GM19035 (cell line): ENCODE data around the gene NLRP4.

Experiments
- ATAC-seq: cut with Tn5 transposase; IDR thresholded peaks from one replicate; pipeline ENCODE4 v1.9.1; 2021; ENCODE audit not compliant: unreplicated experiment

NLRP4 gene, protein sequence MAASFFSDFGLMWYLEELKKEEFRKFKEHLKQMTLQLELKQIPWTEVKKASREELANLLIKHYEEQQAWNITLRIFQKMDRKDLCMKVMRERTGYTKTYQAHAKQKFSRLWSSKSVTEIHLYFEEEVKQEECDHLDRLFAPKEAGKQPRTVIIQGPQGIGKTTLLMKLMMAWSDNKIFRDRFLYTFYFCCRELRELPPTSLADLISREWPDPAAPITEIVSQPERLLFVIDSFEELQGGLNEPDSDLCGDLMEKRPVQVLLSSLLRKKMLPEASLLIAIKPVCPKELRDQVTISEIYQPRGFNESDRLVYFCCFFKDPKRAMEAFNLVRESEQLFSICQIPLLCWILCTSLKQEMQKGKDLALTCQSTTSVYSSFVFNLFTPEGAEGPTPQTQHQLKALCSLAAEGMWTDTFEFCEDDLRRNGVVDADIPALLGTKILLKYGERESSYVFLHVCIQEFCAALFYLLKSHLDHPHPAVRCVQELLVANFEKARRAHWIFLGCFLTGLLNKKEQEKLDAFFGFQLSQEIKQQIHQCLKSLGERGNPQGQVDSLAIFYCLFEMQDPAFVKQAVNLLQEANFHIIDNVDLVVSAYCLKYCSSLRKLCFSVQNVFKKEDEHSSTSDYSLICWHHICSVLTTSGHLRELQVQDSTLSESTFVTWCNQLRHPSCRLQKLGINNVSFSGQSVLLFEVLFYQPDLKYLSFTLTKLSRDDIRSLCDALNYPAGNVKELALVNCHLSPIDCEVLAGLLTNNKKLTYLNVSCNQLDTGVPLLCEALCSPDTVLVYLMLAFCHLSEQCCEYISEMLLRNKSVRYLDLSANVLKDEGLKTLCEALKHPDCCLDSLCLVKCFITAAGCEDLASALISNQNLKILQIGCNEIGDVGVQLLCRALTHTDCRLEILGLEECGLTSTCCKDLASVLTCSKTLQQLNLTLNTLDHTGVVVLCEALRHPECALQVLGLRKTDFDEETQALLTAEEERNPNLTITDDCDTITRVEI

DNA sequence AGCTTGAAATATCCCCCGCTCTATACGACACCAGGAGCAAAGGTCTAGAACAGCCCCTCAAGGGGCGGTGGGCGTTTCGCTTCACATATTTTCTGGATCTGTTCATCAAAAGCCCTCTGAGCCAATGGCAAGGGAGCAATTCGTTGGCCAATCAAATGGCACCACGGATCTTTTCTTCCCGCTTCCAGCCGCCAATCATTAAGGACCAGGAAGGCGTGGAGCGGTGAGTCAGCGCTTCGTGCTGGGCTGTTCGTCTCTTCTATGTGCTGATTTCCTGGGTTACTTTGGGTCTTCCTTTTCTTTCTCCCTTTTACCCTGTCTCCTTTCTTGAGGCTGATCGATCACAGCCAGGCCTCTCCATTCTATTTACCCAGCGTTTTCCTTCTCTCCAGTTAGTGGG lies at the start of gene NLRP4:
TSS of gene NLRP4 (plus strand) at position 201 of the 400 bp plus-strand sequence. CDS start 15,541 bp downstream, outside the sequence.
- ATAC-seq: no peak

DNA sequence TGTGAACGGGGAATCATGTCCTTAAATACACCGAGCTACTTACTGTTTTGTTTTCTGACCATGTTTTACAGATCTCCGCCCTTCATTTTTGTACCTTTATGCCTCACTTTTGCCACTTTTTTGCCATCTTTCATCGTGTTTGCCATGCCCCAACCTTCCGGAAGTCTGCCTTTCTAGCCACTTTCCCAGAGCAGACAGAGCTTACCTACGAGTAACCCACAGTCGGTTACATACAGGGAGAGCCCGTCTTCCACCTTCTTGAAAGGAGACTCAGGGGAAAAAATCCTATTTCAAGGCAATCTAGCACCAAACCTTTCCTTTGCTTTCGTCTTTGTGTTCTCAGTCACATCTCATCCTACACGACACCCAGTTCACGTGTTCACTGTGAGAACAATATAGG lies 41.3 kb upstream of the NLRP4 start:
- no peak for ATAC-seq

DNA sequence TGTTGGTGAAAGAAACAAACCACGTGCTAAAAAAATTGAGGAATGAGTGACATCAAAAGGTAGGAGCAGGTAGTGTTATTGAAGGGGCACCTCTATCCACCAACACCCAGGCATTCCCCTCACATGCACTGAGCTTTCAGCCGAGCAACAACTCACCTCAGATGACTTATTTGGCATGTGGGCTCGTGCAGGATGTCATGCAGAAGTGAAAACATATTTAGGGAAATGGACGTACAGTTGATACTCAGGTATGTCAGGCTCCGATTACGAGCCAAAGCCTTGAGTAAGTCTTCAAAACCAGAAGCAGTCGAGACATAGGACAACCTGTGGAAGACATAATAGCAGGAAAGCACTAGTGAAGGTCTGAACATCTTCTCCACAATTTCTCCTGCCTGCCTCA lies 34.9 kb upstream of the NLRP4 start:
- no peak for ATAC-seq

DNA sequence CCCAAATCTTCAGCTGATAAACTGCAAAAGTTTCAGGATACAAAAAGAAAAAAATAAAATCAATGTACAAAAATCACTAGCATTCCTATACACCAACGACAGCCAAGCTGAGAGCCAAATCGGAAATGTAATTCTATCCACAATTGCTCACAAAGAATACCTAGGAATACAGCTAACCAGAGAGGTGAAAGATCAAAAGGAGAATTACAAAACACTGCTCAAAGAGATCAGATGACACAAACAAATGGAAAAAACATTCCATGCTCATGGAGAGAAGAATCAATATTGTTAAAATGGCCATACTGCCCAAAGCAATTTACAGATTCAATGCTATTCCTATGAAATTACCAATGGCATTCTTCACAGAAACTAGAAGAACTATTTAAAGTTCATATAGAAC lies 34.1 kb upstream of the NLRP4 start:
- ATAC-seq: no peak

DNA sequence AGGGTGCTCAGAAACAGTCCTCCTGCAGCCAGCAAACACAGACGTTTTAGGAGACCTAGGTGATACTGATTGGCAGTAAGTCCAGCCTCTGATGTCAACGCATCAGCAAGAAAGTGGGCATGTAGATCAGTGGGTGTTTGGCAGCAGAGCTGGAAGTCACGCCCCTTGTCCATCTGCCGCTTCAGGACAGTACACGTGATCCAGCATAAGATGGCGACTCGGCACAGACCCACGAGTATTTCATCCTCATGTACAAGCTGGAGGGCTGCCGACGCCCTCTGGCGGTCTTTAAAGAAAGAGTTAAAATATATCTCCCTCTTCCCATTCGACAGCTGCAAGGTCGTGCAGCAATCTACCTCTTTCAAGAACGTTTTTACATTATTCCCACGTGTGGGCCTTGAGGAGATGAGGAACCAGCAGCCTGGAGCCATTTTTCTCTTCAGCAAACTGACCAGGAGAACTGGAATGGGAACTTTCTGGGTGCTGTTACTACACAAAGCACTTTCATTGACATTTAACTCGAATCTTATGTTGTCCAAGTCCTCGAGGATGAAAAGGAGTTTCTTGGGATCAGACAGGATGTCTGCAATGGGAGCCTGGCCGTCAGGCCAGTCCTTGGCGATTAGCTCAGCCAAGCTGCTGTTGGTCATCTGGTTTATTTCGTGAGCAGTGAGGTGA lies 26.8 kb upstream of the NLRP4 start:
- no peak for ATAC-seq

DNA sequence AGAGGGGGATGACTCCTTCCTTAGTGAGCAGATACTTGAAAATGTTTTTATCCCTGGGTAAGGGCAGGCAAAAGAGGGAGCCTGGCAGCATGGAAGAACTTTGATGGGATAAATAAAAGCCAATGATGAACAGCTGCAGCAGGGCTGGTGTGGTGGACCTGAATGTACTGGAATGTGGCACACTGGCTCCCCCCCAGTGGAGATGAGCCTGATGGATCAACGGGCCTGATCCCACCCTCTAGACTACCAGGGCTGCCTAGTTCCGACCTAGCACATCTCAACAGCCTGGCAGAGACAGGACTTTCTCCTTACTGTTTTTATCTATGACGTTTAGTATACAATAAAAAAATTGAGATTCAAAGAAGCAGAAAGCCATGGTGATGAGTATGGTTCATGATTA lies 25.0 kb upstream of the NLRP4 start:
- no peak for ATAC-seq

DNA sequence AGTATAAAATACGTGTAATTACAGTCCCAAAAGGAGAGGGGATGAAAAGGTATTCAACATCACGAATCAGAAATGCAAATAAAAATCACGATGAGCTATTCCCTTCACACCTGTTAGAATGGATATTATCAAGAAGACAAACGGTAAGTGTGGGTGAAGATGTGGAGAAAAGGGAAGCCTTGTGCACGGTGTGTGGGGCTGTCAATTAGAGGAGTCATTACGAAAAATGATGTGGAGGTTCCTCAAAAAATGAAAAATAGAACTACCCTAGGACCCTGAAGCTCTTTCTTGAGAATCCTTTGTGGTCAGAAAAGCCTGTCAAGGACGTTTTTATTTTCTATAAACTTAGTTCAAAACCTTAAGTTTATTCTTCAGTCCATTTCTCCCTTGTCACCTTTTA lies 23.9 kb upstream of the NLRP4 start:
- no peak for ATAC-seq

DNA sequence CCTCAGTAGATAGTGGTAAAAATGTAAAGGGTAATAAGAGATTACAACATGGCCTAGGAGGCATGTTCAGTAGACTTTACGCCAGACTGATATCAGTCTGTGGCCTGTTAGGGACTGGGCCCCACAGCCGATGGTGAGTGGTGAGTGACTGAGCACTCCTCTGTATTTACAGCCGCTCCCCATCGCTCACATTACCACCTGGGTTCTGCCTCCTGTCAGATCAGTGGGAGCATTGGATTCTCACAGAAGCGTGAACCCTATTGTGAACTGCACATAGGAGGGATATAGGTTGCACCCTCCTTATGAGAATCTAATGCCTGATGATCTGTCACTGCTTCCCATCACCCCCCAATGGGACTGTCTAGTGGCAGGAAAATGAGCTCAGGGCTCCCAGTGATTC lies 22.4 kb upstream of the NLRP4 start:
- no peak for ATAC-seq

DNA sequence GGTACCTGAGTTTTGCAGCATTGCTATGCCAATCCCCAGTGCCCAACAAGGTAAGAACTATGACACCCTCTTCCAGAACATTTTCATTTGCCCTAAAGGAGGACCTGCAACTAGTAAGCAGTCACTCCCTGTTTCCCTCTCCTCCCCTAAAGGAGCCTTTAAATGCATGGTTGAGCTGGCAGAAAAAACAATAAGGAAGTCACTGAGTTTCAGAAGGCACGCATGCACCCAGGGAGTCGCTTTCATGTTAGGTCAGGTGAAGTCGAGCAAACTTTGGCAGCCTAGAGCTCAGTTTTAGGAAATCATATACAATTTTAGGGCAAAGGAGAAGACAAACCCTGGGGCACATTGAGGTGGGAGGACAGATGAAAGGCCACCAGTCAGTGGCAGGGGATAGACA lies 16.3 kb upstream of the NLRP4 start:
- no peak for ATAC-seq

DNA sequence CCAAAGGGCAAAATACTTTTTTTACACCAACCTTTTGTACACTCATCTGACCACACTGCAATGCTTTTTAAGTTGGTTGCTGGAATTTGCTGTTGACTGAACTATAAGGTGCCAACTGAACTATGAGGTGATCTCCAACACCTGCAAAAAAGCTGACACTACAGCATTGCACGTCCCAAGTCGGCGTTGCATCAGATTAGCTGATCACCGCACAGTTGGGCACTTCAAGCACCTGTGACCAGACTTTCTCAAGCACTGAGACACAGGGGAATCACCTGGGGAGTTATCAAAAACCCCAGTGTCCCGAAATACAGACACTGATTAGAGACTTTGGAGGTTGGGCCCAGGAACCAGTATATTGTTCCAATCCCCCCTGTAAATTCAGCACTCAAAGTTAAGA lies 5.7 kb upstream of the NLRP4 start:
- ATAC-seq: no peak

DNA sequence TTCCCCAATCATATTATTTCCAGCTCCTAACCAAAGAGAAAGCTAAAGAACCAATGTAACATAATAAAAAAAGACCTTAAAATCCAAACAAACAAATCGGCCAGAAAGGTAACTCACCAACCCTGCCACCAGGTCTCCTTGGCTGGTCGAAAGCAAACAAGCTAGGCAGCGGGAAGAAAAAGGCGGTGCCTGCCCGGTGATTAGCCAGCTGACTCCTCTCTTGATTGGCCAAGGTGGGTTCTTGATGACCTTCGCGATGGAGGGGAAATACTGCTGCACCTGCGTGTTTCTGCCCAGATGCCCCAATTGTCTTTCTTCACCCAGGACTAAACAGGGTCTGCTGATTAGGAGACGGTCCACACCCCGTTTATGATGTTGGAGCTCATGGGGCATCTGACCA lies 4.5 kb upstream of the NLRP4 start, which contains the start of gene NLRP11:
TSS of gene NLRP11 (minus strand) at position 154 of the 400 bp plus-strand sequence. CDS start 13,825 bp downstream, outside the sequence.
- no peak for ATAC-seq

DNA sequence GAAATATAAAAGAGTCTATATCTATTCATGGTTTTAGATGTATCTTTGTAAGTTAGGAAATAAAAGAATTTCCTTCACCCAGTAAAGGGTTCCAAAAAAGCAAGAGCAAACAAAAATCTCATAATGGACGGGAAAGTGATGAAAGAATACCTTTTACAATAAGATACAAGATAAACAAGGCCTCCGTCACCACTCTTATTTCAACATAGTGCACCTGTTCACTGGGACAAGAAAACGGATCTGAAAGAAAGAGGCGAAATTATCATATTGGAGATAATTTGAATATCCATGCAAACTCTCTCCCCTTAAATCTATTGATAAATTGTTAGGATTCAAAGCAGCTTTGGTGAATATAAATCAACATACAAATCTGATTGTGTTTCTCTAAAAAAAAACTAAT lies 3.7 kb upstream of the NLRP4 start:
- ATAC-seq: no peak

DNA sequence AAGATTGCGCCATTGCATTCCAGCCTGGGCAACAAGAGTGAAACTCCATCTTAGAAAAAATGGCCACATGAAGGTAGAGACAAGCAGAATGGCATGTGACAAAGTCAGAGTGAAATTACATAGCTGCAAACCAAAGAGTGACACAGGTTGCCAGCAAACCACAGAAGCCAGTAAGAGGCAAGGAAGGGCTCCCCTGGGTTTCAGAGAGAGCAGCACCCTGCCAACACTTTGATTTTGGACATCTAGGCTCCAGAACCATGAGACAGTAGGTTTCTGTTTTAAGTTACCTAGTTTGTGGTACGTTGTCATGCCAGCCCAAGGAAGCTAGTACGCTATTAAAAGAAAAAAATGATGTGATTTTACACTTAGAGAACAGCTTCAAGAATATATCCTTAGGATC lies 1.9 kb downstream of the NLRP4 start:
- ATAC-seq: no peak

DNA sequence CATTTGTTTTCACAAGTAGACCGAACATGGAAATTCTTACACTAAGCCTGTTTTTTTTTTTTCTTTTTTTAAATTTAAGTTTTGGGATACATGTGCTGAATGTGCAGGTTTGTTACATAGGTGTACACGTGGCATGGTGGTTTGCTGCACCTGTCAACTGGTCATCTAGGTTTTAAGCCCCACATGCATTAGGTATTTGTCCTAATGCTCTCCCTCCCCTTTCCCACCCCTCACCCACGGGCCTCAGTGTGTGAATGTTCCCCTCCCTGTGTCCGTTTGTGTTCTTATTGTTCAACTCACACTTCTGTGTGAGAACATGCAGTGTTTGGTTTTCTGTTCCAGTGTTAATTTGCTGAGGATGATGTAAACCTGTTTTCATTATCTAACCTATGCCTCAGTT lies 2.6 kb downstream of the NLRP4 start:
- ATAC-seq: no peak

DNA sequence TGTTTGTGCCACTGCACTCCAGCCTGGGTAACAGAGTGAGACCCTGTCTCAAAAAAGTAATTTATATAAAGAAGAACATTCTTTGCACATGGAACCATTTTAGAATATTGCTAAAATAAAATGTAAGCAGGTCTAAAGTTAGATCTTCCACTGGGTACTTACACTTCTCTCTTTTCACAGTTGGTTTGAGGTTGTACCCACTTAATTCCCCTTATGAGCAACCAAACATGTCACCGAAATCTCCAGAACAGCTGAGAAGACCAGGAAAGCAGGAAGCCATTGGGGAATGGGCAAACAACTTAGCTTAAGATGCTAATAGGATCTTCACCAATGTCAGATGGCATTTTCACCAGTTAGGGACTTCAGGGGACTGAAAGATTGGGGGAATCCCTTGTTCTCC lies 18.8 kb downstream of the NLRP4 start:
- ATAC-seq: no peak

DNA sequence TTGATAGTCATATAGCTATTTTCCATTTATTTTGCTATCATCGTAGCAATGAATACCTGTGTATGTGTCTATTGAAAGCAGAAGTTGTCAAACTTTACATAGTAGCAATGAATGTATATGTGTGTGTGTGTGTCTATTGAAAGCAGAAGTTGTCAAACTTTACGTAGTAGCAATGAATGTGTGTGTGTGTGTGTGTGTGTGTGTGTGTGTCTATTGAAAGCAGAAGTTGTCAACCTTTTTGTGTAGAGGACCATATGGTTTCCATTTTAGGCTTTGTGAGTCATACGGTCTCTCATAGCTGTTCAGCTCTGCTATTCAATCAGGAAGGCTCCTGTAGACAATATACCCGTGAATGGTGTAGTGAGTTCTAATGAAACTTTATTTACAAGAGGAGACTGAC lies 20.8 kb downstream of the NLRP4 start:
- ATAC-seq: no peak

DNA sequence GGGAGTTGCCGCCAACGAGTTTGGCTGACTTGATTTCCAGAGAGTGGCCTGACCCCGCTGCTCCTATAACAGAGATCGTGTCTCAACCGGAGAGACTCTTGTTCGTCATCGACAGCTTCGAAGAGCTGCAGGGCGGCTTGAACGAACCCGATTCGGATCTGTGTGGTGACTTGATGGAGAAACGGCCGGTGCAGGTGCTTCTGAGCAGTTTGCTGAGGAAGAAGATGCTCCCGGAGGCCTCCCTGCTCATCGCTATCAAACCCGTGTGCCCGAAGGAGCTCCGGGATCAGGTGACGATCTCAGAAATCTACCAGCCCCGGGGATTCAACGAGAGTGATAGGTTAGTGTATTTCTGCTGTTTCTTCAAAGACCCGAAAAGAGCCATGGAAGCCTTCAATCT lies 21.6 kb downstream of the NLRP4 start:
- no peak for ATAC-seq

DNA sequence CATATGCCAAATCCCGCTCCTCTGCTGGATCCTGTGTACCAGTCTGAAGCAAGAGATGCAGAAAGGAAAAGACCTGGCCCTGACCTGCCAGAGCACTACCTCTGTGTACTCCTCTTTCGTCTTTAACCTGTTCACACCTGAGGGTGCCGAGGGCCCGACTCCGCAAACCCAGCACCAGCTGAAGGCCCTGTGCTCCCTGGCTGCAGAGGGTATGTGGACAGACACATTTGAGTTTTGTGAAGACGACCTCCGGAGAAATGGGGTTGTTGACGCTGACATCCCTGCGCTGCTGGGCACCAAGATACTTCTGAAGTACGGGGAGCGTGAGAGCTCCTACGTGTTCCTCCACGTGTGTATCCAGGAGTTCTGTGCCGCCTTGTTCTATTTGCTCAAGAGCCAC lies 22.1 kb downstream of the NLRP4 start:
- ATAC-seq: no peak

DNA sequence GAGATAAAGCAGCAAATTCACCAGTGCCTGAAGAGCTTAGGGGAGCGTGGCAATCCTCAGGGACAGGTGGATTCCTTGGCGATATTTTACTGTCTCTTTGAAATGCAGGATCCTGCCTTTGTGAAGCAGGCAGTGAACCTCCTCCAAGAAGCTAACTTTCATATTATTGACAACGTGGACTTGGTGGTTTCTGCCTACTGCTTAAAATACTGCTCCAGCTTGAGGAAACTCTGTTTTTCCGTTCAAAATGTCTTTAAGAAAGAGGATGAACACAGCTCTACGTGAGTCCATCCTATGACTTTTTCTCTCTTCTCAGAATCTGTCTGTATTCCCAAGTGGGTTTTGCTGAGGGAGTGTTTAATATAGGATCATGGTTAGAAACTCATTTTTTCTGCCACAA lies 22.6 kb downstream of the NLRP4 start:
- no peak for ATAC-seq

DNA sequence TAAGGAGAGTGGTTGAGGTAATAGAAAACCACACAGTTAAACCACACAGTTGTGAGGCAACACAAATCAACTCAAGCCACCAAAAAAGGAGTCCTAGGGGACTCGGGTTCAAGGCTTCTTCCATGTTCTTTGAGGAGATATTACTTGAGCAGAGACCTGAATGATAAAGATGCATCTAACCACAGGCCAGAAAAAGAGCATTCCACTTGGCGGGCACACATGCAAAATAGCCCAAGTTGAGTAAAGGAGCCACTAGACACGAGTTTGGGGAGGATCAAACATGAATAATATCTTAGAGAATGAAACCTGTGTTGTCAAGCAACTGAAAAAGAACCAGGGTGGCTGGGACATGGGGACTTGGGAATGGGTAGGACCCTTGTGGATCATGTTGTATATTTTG lies 30.2 kb downstream of the NLRP4 start:
- no peak for ATAC-seq

DNA sequence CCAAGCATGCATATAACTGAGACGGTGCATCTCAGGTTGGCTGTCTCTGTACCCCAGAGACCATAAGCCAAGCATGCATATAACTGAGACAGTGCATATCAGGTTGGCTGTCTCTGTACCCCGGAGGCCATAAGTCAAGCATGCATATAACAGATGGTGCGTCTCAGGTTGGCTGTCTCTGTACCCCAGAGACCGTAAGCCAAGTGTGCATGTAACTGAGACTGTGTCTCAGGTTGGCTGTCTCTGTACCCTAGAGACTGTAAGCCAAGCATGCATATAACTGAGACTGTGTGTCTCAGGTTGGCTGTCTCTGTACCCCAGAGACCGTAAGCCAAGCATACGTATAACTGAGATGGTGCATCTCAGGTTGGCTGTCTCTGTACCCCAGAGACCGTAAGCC lies 30.8 kb downstream of the NLRP4 start:
- no peak for ATAC-seq
